NCI-H2107 (cell line): Measurements from ENCODE around the gene HAO2.

Experiments
- DNase-seq: peaks from one replicate; lab custom pipeline; 2025; lab: John Stamatoyannopoulos, UW

HAO2 gene

DNA sequence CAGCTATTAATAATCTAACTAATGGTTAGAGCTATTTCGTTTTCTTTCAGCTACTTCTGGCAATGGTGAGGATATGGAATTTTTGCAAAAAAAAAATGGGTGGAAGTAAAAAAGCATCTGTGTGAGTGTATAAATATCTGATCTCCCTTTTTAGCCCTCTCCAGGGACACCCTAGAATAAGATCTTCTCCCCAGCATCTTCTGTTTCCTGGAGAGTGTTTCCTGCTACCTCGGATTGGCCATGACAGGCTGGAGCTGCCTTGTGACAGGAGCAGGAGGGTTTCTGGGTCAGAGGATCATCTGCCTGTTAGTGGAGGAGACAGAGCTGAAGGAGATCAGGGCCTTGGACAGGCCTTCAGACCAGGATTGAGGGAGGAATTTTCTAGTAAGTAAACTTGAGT is 70.2 kb downstream of the HAO2 start:
- no peak for DNase-seq

DNA sequence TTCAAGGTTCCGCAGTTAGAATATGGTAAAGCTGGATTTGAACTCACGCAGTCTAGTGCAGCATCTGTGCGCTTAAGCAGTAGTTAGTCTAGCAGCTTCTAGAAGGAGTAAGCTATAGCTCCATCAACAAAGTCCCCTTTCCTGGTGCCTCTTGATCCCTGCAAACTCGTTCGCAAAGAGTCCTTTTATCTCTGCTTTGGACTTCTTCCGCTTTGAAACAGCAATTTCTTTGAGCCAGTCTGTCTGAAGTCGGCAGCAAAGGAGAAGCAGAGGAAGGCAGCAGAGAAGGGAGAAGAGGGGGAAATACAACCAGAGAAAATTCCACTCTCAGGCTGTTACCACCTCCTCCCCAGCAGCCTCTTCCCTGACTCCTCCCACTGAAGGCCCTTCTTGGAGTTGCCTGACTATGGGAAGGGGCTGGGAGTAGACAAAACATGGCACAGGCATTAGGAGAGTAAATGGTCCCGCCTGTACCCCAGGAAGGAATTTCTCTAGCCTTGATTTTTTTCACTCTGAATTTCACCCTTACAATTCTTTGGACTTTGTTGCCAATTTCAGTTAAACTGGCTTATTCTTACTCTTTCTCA is 72.2 kb downstream of the HAO2 start:
- DNase-seq = no peak

DNA sequence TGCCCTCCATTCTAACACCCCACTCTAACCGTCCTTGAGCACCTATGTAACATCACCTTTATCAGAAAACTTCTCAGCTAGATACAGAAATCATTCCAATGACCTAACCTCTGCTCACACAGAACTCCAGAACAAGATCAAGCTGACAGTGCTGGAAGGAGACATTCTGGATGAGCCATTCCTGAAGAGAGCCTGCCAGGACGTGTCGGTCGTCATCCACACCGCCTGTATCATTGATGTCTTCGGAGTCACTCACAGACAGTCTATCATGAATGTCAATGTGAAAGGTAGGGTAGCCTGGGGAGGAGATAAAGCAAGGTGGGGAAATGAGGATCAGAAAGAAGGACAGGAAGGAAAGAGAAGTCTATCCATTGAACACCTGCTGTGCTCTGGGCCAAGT is 74.2 kb downstream of the HAO2 start:
- DNase-seq = no peak
